AG09309 (cell line): ENCODE results near the gene BEX3.
A peak's percentile ranks its signal among the peaks of the same experiment; 100 is the strongest.

Experiments
- DNase-seq: peaks from one replicate; pipeline ENCODE4 v3.0.0-alpha.2; 2010; ENCODE audit warnings: low read depth
- H3K4me3 ChIP-seq: 2 replicates; pipeline ENCODE4 v1.5.1; 2011; ENCODE audit warnings: mild to moderate bottlenecking, low read depth, low read length, moderate library complexity; ENCODE audit not compliant: control insufficient read depth
- TF ChIP-seq, protein P1 (sequence below): IDR thresholded peaks from 2 replicates; pipeline ENCODE4 v1.5.1; 2011; ENCODE audit warnings: mild to moderate bottlenecking, low read depth, low read length, inconsistent platforms; ENCODE audit not compliant: insufficient read depth, control insufficient read depth; ENCODE audit errors: missing control alignments

Gene BEX3

DNA sequence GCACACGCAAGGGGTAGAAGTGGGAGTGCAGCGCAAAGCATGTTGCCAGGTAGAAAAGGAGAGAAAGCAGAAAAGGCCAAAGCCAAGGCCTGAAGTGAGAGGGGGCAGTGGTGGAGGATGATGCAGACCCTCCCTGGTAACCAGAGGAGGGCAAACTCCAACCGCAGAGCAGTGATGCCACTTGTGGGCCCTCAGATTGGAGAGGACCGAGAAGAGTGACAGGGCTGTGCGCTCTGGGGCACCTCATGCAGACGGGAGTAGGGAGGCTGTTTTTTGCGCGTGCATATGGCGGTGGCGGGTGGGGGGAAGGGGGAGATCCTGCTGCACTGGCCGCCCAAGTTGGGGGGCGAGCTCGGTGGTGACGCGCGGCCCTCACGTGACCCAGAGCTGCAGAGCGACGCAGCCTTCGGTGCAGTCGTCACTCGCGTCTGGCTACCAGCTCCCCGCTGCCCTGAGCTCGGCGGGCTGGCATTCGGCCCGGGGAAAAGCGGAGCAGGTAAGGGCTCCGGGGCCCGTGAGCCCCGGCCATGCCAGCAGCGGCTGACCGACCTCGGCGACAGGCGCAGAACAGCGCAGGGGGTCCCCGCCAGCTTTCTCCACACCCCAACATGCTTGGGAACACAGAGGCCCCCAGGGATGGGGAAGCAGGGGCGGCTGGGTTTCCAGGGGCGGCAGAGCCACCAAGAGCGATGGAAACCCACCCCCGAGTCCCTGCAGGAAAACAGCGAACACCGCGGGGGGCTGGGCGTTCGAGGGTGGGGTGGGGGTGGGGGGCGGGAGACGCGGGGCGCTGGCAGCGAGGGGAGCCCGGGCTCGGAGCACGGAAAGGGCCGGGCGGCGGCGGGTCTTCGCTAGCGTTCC, at the start of gene BEX3:
TSS of gene BEX3 (plus strand) at position 421 of the 861 bp plus-strand sequence. CDS start 984 bp downstream, outside the sequence.
- peak within 1 kb of the TSS; percentile 91 for H3K4me3 ChIP-seq
- DNase-seq = no peak
- TF ChIP-seq, protein P1, sequence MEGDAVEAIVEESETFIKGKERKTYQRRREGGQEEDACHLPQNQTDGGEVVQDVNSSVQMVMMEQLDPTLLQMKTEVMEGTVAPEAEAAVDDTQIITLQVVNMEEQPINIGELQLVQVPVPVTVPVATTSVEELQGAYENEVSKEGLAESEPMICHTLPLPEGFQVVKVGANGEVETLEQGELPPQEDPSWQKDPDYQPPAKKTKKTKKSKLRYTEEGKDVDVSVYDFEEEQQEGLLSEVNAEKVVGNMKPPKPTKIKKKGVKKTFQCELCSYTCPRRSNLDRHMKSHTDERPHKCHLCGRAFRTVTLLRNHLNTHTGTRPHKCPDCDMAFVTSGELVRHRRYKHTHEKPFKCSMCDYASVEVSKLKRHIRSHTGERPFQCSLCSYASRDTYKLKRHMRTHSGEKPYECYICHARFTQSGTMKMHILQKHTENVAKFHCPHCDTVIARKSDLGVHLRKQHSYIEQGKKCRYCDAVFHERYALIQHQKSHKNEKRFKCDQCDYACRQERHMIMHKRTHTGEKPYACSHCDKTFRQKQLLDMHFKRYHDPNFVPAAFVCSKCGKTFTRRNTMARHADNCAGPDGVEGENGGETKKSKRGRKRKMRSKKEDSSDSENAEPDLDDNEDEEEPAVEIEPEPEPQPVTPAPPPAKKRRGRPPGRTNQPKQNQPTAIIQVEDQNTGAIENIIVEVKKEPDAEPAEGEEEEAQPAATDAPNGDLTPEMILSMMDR = no peak

DNA sequence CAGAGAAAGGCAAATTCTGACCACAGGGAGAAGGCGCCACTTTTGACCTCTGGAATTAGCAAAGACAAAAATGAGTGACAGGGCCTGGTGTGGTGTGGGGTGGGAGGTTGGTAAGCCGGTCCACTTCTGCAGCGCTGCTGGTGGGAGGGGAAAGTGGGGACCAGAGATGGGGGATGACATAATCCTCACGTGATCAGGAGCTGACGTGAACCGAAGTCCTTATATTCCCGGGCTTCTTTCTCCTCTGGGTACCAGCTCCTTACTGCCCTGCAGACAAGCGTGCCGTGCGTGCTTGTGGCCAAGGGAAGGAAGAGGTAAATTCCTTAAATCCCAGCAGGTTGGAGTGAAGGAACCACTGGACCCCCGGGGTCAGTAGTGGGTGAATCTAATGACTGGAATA, 46.3 kb upstream of the BEX3 start, which contains the start of gene TCEAL7:
TSS of gene TCEAL7 (plus strand) at position 249 of the 400 bp plus-strand sequence. CDS start 1,165 bp downstream, outside the sequence.
- DNase-seq = no peak
- H3K4me3 ChIP-seq = no peak within 1 kb of the TSS
- TF ChIP-seq, protein P1 = no peak

DNA sequence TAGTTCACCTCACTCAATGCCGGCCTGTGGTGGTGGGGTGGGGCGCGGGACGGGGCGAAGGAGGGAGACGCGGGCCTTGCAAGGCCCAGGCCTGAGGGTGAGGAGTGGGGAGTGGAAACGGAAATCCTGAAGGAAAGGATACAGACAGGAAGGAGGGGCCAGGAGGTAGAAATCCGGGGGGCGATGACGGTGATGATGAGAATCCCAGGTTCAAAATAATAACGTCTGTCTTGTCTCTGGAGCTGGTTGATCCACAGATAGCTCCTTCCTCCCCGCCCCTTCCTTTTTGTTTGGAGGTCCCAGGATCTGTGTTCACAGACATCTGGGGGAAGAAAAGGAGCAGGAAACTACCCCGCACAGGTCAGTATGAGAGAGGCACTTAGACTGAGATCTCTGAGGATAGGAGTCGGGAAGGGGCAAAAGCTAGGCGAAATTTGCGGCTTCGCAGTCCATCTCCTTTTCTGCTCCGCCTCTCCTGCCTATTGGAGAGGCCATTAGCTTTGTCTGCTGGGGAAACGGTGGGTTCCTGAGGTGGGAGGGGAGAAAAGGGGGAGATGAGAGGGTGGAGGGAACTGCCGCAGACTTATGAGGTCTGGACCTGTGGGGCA, 45.6 kb upstream of the BEX3 start:
- TF ChIP-seq, protein P1 = no peak
- no peak overlapping the region for H3K4me3 ChIP-seq
- DNase-seq = no peak

DNA sequence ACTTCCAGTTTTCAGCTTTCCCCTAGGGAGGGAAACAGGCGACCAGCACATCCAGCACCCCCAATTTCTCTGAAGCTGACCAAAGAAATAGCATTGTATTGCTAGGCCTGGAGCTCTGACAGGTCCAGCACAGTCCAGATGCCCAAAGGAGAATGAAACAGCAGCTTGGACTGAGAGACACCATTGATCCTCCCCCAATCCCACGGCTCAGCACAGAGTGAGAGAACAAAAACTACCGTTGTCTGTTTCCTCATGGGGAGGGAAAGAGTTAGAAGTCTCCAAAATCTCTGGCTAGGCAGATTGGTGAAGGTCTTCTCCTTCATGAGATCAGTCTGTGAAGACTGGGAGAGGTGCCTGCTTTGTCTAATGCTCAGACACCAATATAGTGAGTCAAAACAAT, 37.7 kb upstream of the BEX3 start:
- DNase-seq = no peak
- no peak overlapping the region for H3K4me3 ChIP-seq
- TF ChIP-seq, protein P1 = no peak

DNA sequence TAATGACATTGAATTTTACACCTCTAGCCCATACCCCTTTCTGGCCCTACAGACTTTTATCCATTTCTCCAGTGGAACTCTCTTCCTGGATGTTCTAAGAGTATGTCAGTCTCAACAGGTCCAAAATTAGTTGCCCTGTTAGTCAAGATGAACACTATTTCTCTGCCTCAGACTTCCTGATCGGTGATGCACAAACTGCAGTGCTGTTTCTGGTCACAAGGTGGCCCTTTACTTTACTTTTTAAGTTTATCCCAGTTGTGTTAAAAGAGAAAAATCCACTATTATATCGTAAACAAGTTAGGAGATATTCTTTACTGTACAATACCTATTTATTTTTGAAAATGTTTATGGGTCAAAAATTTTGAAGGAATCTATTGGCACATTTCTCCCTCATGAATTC, 33.2 kb upstream of the BEX3 start:
- TF ChIP-seq, protein P1 = peak; percentile 70
- DNase-seq = no peak
- no peak overlapping the region for H3K4me3 ChIP-seq

DNA sequence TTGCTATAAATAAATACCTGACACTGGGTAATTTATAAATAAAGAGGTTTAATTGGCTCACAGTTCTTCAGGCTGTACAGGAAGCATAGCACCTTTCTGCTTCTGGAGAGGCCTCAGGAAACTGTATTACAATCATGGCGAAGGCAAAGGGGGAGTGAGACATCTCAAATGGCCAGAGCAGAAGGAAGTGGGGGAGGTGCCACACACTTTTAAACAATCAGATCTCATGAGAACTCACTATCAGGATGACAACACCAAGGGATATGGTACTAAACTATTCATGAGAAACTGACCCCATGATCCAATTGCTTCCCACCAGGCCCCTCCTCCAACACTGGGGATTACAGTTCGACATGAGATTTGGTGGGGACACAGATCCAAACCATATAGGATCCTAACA, 31.7 kb upstream of the BEX3 start:
- no peak overlapping the region for H3K4me3 ChIP-seq
- DNase-seq = no peak
- TF ChIP-seq, protein P1 = no peak
